Lower lobe of right lung (tissue), 2 donors: ENCODE measurements around the gene MTMR12. TPM values are rescaled to one million over a fixed set of nuclear protein-coding genes. Genes with fewer than 3 reads are reported as not detected.
"Not testable (repeated sequence)": the region's sequence is repeated elsewhere in the genome, so short reads cannot be mapped to it uniquely, and the experiment has no call there.

Experiments
- ATAC-seq, 2 donors: fragments of 200-7000 bp; cut with Tn5 transposase; one replicate each; pipeline ENCODE4 v1.9.1; 2020 to 2022; ENCODE audit warnings: mild to moderate bottlenecking in 2 of 2, moderate library complexity in 2 of 2
- DNase-seq: peaks from one replicate; pipeline ENCODE4 v3.0.0-alpha.2; 2020
- H3K27ac ChIP-seq: fragments of 200-600 bp; one replicate; pipeline ENCODE4 v1.8.0; 2022
- H3K27me3 ChIP-seq: fragments of 200-600 bp; one replicate; pipeline ENCODE4 v1.8.0; 2022; ENCODE audit warnings: low read depth
- H3K36me3 ChIP-seq: fragments of 200-600 bp; one replicate; pipeline ENCODE4 v1.8.0; 2022; ENCODE audit warnings: mild to moderate bottlenecking
- H3K4me1 ChIP-seq: fragments of 200-600 bp; one replicate; pipeline ENCODE4 v1.8.0; 2022
- H3K4me3 ChIP-seq: fragments of 200-600 bp; one replicate; pipeline ENCODE4 v1.8.0; 2022; ENCODE audit warnings: mild to moderate bottlenecking
- H3K9me3 ChIP-seq: fragments of 200-600 bp; one replicate; pipeline ENCODE4 v1.8.0; 2022
- intact Hi-C: fragments of 100-400 bp; cut with DNase I; formaldehyde crosslinking; loops from one replicate; pipeline ENCODE4 v1.11.0; 2022
- total RNA-seq: library from RNA; stranded (reverse); fragmentation: NEBNext Ultra II Directional; extraction: Animal tissue kit (Norgen Biotek cat#: 25700); gene quantifications from one replicate; pipeline ENCODE4 v1.2.1, GENCODE V29; 2021
- TF ChIP-seq, protein P1 (sequence below): fragments of 200-600 bp; IDR thresholded peaks from one replicate; pipeline ENCODE4 v1.8.0; 2022; ENCODE audit warnings: antibody characterized with exemption, mild to moderate bottlenecking
- donor health status: DM: no; HTN: yes; CAD: no; lungs with severe emphysema.

Gene MTMR12
- total RNA-seq, 1 donor from 2014 or later: 39.3 TPM

DNA sequence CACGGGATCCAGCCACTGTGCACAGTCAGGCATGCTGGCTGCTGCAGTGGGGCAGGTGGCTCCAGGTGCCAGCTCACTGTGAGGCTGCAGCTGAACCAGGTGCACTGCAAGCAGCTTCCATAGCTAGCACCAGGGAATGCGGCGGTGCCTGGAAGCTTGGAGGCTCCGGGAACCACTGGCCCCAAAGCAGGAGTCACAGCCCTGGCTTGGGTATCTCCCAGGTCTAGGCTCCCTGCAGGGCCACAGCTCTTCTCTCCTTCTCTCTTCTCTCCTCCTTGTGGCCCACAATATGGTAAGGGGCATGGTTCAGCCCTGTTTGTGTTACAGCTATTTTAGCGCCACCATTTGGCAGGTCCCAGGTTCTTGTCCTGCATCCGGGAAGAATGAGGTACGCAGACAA is 6.7 kb upstream of the MTMR12 start:
- TF ChIP-seq, protein P1, sequence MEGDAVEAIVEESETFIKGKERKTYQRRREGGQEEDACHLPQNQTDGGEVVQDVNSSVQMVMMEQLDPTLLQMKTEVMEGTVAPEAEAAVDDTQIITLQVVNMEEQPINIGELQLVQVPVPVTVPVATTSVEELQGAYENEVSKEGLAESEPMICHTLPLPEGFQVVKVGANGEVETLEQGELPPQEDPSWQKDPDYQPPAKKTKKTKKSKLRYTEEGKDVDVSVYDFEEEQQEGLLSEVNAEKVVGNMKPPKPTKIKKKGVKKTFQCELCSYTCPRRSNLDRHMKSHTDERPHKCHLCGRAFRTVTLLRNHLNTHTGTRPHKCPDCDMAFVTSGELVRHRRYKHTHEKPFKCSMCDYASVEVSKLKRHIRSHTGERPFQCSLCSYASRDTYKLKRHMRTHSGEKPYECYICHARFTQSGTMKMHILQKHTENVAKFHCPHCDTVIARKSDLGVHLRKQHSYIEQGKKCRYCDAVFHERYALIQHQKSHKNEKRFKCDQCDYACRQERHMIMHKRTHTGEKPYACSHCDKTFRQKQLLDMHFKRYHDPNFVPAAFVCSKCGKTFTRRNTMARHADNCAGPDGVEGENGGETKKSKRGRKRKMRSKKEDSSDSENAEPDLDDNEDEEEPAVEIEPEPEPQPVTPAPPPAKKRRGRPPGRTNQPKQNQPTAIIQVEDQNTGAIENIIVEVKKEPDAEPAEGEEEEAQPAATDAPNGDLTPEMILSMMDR: no peak
- intact Hi-C loops: no loop called here
- no peak for DNase-seq
- no peak overlapping the region for H3K27ac ChIP-seq
- H3K36me3 ChIP-seq: no peaks in the 10 kb centered on the region
- H3K27me3 ChIP-seq: no peaks in the 10 kb centered on the region
- H3K9me3 ChIP-seq: peaks cover 10% of the 10 kb centered on the region
- H3K4me3 ChIP-seq: no peak overlapping the region
- no peaks in the 10 kb centered on the region for H3K4me1 ChIP-seq
- ATAC-seq: no peak

GRCh38 chr5:32317041-32317440 is 4.3 kb upstream of the MTMR12 start:
- no peak for ATAC-seq
- no peak overlapping the region for H3K27ac ChIP-seq

DNA sequence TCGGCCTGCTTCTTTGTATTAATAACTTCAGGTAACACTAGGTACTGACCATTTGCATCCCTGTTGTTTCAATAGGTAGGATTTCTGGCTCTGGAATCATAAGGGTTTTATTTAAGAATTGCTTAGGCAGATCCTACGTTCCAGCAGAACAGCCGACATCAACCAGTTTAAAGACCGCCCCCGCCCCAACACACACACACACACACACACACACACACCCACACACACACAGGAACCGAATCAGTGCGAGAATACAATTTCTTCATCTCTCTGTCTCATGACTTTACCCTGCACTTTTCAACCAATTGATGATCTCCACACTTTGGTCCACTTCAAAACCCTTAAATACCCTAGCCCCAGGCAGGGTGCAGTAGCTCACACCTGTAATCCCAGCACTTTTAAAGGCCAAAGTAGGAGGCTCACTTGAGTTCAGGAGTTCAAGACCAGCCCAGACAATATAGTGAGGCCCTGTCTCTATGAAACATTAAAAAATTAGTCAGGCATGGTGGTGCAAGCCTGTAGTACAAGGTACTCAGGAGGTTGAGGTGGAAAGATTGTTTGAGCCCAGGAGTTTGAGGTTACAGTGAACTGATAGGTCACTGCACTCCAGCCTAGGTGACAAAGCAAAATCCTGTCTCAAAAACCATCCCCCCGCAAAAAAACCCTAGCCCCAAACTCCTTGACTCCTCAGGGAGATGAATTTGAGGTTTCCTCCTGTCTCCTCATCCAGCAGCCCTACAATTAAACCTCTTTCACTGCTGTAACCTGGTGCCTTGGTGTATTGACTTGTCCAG is 2.7 kb upstream of the MTMR12 start:
- TF ChIP-seq, protein P1: no peak
- intact Hi-C loops: no loop called here
- H3K27ac ChIP-seq: no peak overlapping the region
- no peaks in the 10 kb centered on the region for H3K36me3 ChIP-seq
- H3K27me3 ChIP-seq: no peaks in the 10 kb centered on the region
- ATAC-seq (no peak), DNase-seq (no peak)
- no peak overlapping the region for H3K4me3 ChIP-seq
- H3K4me1 ChIP-seq: peaks cover 22% of the 10 kb centered on the region
- no peaks in the 10 kb centered on the region for H3K9me3 ChIP-seq

More at GRCh38 chr5:32317041-32317440, 4.3 kb upstream of the MTMR12 start:
- Histone ChIP-seq H3K4me1 (peaks cover 6% of the 10 kb centered on the region), H3K9me3 (peaks cover 8% of the 10 kb centered on the region), H3K4me3 (no peak overlapping the region), H3K36me3 (no peaks in the 10 kb centered on the region), H3K27me3 (no peaks in the 10 kb centered on the region)
- DNase-seq: no peak
- intact Hi-C loops: no loop called here
- TF ChIP-seq, protein P1: no peak

GRCh38 chr5:32314658-32315057 is 1.9 kb upstream of the MTMR12 start:
- Histone ChIP-seq H3K27ac (peak overlapping the region; percentile 4), H3K36me3 (no peaks in the 10 kb centered on the region), H3K4me1 (peaks cover 29% of the 10 kb centered on the region), H3K9me3 (no peaks in the 10 kb centered on the region), H3K4me3 (no peak overlapping the region), H3K27me3 (no peaks in the 10 kb centered on the region)
- ATAC-seq: no peak
- TF ChIP-seq, protein P1: no peak
- no peak for DNase-seq
- intact Hi-C loops: no loop called here

DNA sequence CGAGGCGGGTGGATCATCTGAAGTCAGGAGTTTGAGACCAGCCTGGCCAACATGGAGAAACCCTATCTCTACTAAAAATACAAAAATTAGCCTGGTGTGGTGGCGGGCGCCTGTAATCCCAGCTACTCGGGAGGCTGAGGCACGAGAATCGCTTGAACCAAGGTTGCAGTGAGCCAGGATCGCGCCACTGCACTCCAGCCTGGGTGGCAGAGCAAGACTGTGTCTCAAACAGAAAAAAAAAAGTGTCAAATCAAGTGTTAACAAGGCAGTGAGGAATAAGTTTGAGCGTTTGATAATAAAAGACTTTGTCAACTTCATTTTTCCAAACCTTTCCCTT is 1.4 kb upstream of the MTMR12 start:
- ATAC-seq, H3K36me3 ChIP-seq, DNase-seq, H3K27me3 ChIP-seq, H3K4me3 ChIP-seq, H3K9me3 ChIP-seq, intact Hi-C loops: not testable (repeated sequence)
- peaks cover 35% of the 10 kb centered on the region for H3K4me1 ChIP-seq
- peak overlapping the region; percentile 4 for H3K27ac ChIP-seq

GRCh38 chr5:32312197-32312594 is 543 bp downstream of the MTMR12 start:
- ATAC-seq (peak; percentile 46 to 62), DNase-seq (peak; percentile 85)
- peaks cover 54% of the 10 kb centered on the region for H3K4me1 ChIP-seq
- H3K9me3 ChIP-seq: no peaks in the 10 kb centered on the region
- TF ChIP-seq, protein P1: no peak
- intact Hi-C loops: no loop called here
- H3K27me3 ChIP-seq: no peaks in the 10 kb centered on the region
- peak overlapping the region; percentile 98 for H3K27ac ChIP-seq
- peak overlapping the region; percentile 85 for H3K4me3 ChIP-seq
- no peaks in the 10 kb centered on the region for H3K36me3 ChIP-seq
